ENCODE data around the gene LRRN3.

- TF ChIP-seq, protein P1, sequence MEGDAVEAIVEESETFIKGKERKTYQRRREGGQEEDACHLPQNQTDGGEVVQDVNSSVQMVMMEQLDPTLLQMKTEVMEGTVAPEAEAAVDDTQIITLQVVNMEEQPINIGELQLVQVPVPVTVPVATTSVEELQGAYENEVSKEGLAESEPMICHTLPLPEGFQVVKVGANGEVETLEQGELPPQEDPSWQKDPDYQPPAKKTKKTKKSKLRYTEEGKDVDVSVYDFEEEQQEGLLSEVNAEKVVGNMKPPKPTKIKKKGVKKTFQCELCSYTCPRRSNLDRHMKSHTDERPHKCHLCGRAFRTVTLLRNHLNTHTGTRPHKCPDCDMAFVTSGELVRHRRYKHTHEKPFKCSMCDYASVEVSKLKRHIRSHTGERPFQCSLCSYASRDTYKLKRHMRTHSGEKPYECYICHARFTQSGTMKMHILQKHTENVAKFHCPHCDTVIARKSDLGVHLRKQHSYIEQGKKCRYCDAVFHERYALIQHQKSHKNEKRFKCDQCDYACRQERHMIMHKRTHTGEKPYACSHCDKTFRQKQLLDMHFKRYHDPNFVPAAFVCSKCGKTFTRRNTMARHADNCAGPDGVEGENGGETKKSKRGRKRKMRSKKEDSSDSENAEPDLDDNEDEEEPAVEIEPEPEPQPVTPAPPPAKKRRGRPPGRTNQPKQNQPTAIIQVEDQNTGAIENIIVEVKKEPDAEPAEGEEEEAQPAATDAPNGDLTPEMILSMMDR (IDR thresholded peaks at IDR 0.05): no peak
- no peak for TF ChIP-seq POLR2AphosphoS5 (IDR thresholded peaks at IDR 0.05; ENCODE audit: insufficient read depth in 1 of 2, low read depth in 1 of 2)
- TF ChIP-seq POLR2A (IDR thresholded peaks at IDR 0.05): no peak
Observed at GRCh38 chr7:111093496-111093895, 2.6 kb downstream of the LRRN3 start.

All from vagina (tissue), 2 donors.